HG03378 (cell line): ENCODE measurements around the gene CAMLG.
"Not testable (repeated sequence)": the region's sequence is repeated elsewhere in the genome, so short reads cannot be mapped to it uniquely, and the experiment has no call there.

Experiments
- ATAC-seq: cut with Tn5 transposase; IDR thresholded peaks from one replicate; pipeline ENCODE4 v1.9.1; 2021; ENCODE audit warnings: mild to moderate bottlenecking, moderate library complexity; ENCODE audit not compliant: unreplicated experiment

The CAMLG gene

DNA sequence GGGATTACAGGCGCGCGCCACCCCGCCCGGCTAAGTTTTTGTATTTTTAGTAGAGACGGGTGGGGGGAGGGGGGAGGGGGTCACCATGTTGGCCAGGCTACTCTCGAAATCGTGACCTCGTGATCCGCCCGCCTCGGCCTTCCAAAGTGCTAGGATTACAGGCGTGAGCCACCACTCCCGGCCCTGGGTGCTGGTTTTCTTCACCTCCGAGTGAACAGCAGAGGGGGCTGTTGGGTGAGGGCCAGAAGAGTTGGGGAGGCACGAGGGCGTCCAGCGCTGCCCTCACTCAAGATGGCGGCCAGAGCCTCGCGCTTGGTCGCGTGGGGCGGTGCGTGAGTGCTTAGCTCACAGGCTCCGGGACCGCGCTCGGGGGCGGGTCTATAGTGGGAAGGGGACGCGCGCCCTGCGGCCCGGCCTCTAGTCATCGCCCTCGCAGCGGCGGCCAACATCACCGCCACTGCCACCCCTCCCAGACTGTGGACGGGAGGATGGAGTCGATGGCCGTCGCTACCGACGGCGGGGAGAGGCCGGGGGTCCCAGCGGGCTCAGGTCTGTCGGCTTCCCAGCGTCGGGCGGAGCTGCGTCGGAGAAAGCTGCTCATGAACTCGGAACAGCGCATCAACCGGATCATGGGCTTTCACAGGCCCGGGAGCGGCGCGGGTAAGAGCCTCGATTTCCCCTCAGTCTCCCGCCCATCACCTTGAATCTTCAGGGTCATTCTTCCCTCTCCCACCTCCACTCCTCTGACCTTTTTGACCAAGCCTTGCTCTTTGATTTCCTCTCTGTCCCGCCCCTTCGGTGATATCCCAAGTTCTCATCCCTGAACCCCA is at the start of gene CAMLG:
Gene CAMLG, plus strand, starts transcription at position 416 of the 830 bp plus-strand sequence. Its CDS starts 73 bp downstream, at position 489.
- ATAC-seq, result peak; percentile 84

- ATAC-seq, result not testable (repeated sequence)
These were observed 48.2 kb upstream of the CAMLG start for GRCh38 chr5:134690144-134690543.

- ATAC-seq, result no peak
These were observed 45.6 kb upstream of the CAMLG start for GRCh38 chr5:134692722-134693121.

GRCh38 chr5:134708301-134708700 is 30.0 kb upstream of the CAMLG start:
- no peak for ATAC-seq

DNA sequence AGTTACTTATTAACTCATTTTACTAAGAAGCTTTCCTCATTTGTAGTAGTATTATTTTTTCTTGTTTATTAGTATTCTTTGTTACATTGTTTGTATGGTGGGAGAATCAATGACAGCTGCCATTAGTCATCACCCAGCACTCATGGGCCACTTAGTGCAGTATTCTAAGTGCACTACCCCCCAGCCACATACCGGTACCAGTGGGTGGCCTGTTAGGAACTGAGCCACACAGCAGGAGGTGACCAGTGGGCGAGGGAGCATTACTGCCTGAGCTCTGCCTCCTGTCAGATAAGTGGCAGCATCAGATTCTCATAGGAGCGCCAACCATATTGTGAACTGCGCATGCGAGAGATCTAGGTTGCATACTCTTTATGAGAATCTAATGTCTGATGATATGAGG is 24.2 kb upstream of the CAMLG start:
- no peak for ATAC-seq

DNA sequence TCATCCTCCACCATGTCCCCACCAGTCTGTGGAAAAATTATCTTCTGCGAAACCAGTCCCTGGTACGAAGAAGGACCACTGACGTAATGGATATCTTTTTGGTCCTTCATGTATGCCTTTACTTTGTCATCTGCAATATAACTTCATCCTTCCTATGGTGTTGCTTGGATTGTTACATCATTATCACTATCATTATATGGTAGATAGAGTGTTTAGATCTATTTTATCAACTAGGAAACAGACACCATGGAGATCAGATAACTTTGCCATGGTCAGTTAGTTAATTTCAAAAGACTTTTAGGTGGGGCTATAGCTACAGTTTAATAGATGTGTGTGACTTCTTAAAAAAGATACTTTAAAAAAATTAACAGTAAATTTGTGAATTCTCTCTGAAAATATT is 23.8 kb upstream of the CAMLG start:
- ATAC-seq, result no peak

DNA sequence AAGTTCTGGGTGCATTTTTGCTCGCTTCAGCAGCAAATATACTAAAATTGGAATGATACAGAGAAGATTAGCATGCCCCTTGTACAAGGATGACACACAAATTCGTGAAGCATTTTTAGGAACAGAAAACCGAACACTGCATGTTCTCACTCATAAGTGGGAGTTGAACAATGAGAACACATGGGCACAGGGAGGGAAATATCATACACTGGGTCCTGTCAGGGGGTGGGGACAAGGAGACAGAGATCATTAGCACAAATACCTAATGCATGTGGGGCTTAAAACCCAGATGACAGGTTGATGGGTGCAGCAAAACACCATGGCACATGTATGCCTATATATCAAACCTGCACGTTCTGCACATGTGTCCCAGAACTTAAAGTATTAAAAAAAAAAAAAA is 22.9 kb upstream of the CAMLG start:
- ATAC-seq, result not testable (repeated sequence)

- ATAC-seq, result no peak
These were observed 13.5 kb upstream of the CAMLG start for GRCh38 chr5:134724872-134725271.

DNA sequence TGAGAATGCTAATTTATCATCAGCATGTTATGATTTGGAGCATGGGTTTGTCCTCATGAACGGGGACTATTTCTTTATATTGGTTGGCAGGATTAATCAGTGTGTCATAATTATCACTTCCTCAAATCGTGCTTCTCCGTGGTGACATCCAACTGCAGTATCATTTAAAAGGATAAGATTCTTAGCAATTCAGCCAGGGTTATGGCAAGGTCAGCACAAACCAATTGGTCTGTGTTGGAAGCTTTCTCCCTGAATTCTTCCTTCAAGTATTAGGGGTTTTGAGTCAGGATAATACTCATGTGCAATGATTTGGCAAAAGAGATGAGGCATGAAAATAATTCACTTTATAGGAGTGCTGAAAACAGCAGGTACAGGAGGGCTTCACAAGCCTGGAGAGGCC is 5.5 kb upstream of the CAMLG start:
- ATAC-seq, result no peak

DNA sequence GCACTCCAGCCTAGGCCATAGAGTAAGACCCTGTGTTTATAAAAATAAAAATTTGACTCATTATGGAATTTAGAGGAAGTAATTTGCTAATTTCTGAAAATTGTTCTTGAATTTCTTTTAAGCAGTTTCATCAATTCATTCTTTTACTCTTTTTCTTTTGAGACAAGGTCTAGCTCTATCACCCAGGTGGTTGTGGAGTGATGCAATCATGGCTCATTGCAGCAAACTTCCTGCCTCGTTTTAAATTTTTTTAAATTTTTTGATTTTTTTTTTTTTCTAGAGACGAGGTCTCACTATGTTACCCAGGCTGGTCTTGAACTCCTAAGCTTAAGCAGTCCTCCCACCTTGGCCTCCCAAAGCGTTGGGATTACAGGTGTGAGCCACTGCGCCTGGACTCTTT is 3.1 kb upstream of the CAMLG start:
- no peak for ATAC-seq

DNA sequence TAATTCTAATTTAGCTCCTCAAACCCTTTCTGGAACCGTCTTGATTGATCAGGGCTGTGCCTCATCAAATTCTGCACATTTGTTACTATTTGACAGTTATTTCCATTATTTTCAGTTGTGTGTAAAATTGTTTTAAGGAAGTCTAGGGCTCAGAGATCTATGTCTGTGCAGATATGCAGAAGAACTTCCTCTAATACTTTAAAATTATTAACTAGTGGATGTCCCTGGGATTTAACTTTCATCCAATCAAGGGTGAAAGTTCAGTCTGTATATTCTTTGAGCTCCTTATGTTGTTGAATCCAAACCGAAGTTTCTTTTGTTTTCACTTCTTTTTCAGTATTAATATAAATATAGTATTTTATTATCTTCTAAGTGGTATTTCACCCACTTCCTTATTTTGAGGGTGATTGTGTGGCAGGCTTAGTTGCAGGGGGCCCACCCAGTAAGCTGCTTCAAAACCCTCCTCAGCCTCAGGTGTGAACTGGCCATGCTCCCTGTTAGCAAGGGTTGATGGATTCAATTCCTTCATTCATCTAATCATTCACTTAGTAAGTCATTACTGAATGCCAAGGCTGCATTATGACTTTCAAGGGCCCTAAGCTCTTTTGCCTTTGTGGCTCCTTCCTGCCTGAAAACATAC is 2.1 kb upstream of the CAMLG start:
- ATAC-seq, result no peak

DNA sequence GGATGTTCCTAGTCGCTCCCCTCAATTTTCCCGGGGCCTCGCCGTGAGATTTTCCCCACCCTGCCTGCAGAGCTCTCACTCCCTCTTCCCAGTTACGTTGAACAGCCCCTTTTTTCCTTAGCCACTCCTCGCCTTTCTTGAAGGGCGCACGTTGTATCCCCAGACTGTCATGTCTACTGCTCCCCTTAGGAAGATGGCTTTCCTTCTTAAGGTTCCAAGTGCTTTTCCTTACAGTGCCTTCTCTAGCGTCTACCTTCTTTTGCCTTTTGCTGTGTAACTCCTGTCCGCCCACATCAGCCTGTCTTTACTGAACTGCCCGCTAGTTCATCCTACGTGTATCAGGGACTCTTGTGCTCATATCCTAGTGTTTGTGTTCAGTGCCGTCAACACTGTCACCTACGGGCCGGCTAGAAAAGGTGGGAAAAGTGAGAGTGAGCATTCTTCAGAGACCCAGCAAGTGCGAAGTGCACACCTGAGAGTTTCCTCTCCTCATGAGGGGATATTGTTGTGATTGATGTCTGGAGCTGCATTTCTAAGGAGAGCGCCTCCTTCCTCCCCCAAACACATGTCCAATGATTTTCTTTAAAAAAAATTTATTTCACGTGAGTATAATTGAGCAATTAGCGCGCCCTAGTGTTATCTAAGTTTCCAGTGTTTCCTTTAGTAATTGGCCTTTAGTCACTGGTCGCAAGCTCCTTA is 764 bp downstream of the CAMLG start:
- ATAC-seq, result peak; percentile 25

GRCh38 chr5:134741052-134741451 is 2.7 kb downstream of the CAMLG start:
- no peak for ATAC-seq

DNA sequence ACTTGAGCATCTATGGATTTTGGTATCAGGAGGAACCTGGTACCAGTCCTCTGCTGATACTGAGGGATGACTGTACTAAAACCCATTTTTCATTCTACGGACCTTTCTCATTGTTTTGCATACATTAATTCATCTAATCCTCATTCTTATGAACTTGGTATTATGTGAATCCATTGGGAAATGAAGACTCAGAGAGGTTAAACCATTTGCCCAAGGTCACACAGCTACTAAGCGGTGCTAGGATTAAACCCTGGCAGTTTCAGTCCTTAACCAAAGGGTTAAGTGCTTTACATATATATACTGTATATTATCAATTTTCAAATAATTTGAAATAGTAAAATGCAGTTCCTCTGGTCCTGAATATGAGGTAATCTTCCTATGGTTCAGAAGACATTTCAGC is 3.8 kb downstream of the CAMLG start:
- ATAC-seq, result no peak

DNA sequence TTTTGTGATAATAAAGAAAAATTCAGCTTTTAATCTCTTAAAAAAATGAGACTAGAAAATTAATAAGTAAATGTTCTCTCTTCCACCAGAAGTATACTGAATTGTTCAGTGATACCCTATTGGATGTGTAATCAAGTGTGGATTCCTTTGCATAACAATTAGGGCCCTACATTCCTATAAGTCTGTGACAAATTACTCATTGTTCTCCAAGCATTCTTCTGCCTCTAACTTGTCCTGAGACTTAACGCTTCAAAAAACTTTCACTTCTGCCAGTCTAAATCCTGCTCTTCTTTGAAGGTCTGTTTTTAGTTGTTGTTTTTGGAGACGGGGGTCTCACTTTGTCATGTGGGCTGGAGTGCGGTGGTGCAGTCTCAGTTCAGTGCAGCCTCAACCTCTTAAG is 11.1 kb downstream of the CAMLG start:
- no peak for ATAC-seq

- no peak for ATAC-seq
These were observed 19.8 kb downstream of the CAMLG start for GRCh38 chr5:134758176-134758503.

GRCh38 chr5:134758504-134759341 is 20.4 kb downstream of the CAMLG start, which contains the start of gene DDX46:
TSS of gene DDX46 (plus strand) at chr5:134758779. CDS start at chr5:134758939, 160 bp downstream.
- peak; percentile 88 for ATAC-seq

DNA sequence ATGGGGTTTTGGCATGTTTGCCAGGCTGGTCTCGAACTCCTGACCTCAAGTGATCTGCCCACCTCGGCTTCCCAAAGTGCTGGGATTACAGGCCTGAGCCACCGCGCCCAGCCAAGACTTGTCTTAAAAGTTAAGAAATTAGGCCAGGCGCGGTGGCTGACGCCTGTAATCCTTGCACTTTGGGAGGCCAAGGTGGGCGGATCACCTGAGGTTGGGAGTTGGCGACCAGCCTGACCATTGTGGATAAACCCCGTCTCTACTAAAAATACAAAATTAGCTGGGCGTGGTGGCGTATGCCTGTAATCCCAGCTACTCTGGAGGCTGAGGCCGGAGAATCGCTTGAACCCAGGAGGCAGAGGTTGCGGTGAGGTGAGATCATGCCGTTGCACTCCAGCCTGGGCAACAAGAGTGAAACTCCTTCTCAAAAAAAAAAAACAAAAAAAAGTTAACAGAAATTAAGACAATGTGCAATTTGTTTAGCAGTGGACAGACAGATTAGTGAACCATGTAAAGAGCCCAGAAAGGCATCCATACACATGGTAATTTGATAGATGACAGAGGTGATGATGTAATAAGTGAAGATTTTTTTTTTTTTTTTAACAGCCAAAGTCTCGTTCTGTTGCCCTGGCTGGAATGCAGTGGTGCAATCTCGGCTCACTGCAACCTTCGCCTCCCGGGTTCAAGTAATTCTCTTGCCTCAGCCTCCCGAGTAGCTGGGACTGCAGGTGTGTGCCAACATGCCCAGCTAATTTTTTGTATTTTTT is 29.4 kb downstream of the CAMLG start:
- ATAC-seq, result not testable (repeated sequence)

DNA sequence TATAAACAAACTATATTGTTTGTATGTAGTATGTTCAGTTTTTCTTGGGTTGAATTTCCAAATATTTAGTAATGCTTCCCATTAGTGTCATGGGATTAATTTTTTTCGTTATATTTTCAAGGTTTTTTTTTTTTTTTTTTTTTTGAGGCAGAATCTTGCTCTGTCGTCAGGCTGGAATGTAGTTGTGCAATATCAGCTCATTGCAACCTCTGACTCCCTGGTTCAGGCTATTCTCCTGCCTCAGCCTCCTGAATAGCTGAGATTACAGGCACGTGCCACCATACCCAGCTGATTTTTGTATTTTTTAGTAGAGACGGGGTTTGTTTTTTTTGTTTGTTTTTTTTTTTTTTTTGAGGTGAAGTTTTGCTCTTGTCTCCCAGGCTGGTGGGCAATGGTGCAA is 30.9 kb downstream of the CAMLG start:
- no peak for ATAC-seq

GRCh38 chr5:134772461-134773125 is 34.2 kb downstream of the CAMLG start:
- no peak for ATAC-seq
